AG04449 (cell line): Measurements from ENCODE around the gene PMM1.

Source experiments
- CTCF ChIA-PET: fragments of 350-600 bp; formaldehyde crosslinking; extraction: SDS; loops from one replicate; lab custom pipeline; 2021; ENCODE audit warnings: antibody characterized with exemption; lab: Yijun Ruan, JAX
- POLR2A ChIA-PET: fragments of 400-600, 350-600 bp; formaldehyde crosslinking; extraction: SDS; loops from one replicate; lab custom pipeline; 2020; ENCODE audit warnings: antibody characterized with exemption, inconsistent platforms; lab: Yijun Ruan, JAX
- DNase-seq: peaks from one replicate; pipeline ENCODE4 v3.0.0-alpha.2; 2010; ENCODE audit warnings: low read depth, low spot score
- H3K4me3 ChIP-seq: 2 replicates; pipeline ENCODE4 v1.5.1; 2011; ENCODE audit warnings: low read depth, mild to moderate bottlenecking, control low read depth, low read length
- CTCF ChIP-seq: IDR thresholded peaks from one replicate; pipeline ENCODE4 v1.5.1; 2011; ENCODE audit warnings: mild to moderate bottlenecking, moderate library complexity, low read length, control low read depth, inconsistent platforms; ENCODE audit not compliant: insufficient read depth; ENCODE audit errors: missing control alignments

The PMM1 gene

GRCh38 chr22:41534219-41534618 lies 55.4 kb downstream of the PMM1 start:
- CTCF ChIA-PET, result interaction anchor here (1.6 to 5.2 kb wide), 5 partner anchors 8 to 132 kb away, joined by 6 to 41 read pairs (median 8); partner anchors contain the start of gene POLR3H
- H3K4me3 ChIP-seq, result no peak overlapping the region
- DNase-seq, result no peak
- POLR2A ChIA-PET, result no interaction called here
- no peak for TF ChIP-seq CTCF

GRCh38 chr22:41532908-41533825 lies 56.5 kb downstream of the PMM1 start:
- DNase-seq, result no peak
- TF ChIP-seq CTCF, result peak; percentile 85
- ChIA-PET POLR2A (no interaction called here), CTCF (interaction anchor here (0.6 to 4.1 kb wide), 17 partner anchors 8 to 139 kb away, joined by 3 to 46 read pairs (median 5); partner anchors contain the start of gene POLR3H)
- H3K4me3 ChIP-seq, result no peak overlapping the region

GRCh38 chr22:41531715-41532477 lies 57.7 kb downstream of the PMM1 start:
- H3K4me3 ChIP-seq, result no peak overlapping the region
- DNase-seq, result no peak
- CTCF ChIA-PET, result interaction anchor here (0.5 to 4.1 kb wide), 12 partner anchors 8 to 434 kb away, joined by 3 to 46 read pairs (median 8); partner anchors contain the start of gene POLR3H
- no peak for TF ChIP-seq CTCF
- POLR2A ChIA-PET, result no interaction called here

GRCh38 chr22:41530890-41531714 lies 58.5 kb downstream of the PMM1 start:
- ChIA-PET POLR2A (no interaction called here), CTCF (interaction anchor here (0.8 to 4.1 kb wide), 10 partner anchors 7 to 127 kb away, joined by 3 to 46 read pairs (median 14); partner anchors contain the start of gene POLR3H)
- no peak for TF ChIP-seq CTCF
- DNase-seq, result no peak
- no peak overlapping the region for H3K4me3 ChIP-seq

- no peak overlapping the region for H3K4me3 ChIP-seq
- DNase-seq, result no peak
- ChIA-PET CTCF (interaction anchor here (1.1 to 4.8 kb wide), 3 partner anchors 13 to 147 kb away, joined by 3 to 74 read pairs (median 38); partner anchors contain the start of genes POLR3H and TEF), POLR2A (no interaction called here)
- no peak for TF ChIP-seq CTCF
Observed at GRCh38 chr22:41528938-41529561, 60.6 kb downstream of the PMM1 start.
